ENCODE data around the gene NEDD4L. TPM values are rescaled to one million over a fixed set of nuclear protein-coding genes. Genes with fewer than 3 reads are reported as not detected.

NEDD4L gene
- total RNA-seq, 4 donors from 2014 or later: 16.2 to 63.0 (median 30.4) TPM

GRCh38 chr18:58183226-58183625 is 139.2 kb downstream of the NEDD4L start:
- DNase-seq (ENCODE audit: low spot score) (no peak), ATAC-seq (ENCODE audit: low FRiP score) (no peak)
- TF ChIP-seq CTCF (IDR thresholded peaks at IDR 0.05): no peak

- no peak for TF ChIP-seq CTCF (IDR thresholded peaks at IDR 0.05)
- no peak for DNase-seq (ENCODE audit: low spot score)
- ATAC-seq (ENCODE audit: low FRiP score): peak; percentile 40
These were observed 142.4 kb downstream of the NEDD4L start for GRCh38 chr18:58186258-58186948.

- no peak for TF ChIP-seq CTCF (IDR thresholded peaks at IDR 0.05)
- DNase-seq (ENCODE audit: low spot score) (no peak), ATAC-seq (ENCODE audit: low FRiP score) (no peak)
These were observed 143.6 kb downstream of the NEDD4L start for GRCh38 chr18:58187674-58188073.

GRCh38 chr18:58188996-58189395 is 145.0 kb downstream of the NEDD4L start:
- TF ChIP-seq CTCF (IDR thresholded peaks at IDR 0.05): no peak
- DNase-seq (ENCODE audit: low spot score): no peak
- ATAC-seq (ENCODE audit: low FRiP score): no peak

- DNase-seq (ENCODE audit: low spot score) (no peak), ATAC-seq (ENCODE audit: low FRiP score) (no peak)
- no peak for TF ChIP-seq CTCF (IDR thresholded peaks at IDR 0.05)
These were observed 147.0 kb downstream of the NEDD4L start for GRCh38 chr18:58190842-58191530.

- TF ChIP-seq CTCF (IDR thresholded peaks at IDR 0.05): no peak
- ATAC-seq (ENCODE audit: low FRiP score): no peak
- no peak for DNase-seq (ENCODE audit: low spot score)
These were observed 147.6 kb downstream of the NEDD4L start for GRCh38 chr18:58191626-58192025.

GRCh38 chr18:58192519-58192918 is 148.5 kb downstream of the NEDD4L start:
- ATAC-seq (ENCODE audit: low FRiP score) (no peak), DNase-seq (ENCODE audit: low spot score) (no peak)
- TF ChIP-seq CTCF (IDR thresholded peaks at IDR 0.05): no peak
